HG02943 (cell line): ENCODE results near the gene KRT3.
"Not testable (repeated sequence)": the region's sequence is repeated elsewhere in the genome, so short reads cannot be mapped to it uniquely, and the experiment has no call there.

Experiments
- ATAC-seq: cut with Tn5 transposase; IDR thresholded peaks from one replicate; pipeline ENCODE4 v1.9.1; 2021; ENCODE audit warnings: mild to moderate bottlenecking, low read depth, moderate library complexity; ENCODE audit not compliant: unreplicated experiment

Gene KRT3

DNA sequence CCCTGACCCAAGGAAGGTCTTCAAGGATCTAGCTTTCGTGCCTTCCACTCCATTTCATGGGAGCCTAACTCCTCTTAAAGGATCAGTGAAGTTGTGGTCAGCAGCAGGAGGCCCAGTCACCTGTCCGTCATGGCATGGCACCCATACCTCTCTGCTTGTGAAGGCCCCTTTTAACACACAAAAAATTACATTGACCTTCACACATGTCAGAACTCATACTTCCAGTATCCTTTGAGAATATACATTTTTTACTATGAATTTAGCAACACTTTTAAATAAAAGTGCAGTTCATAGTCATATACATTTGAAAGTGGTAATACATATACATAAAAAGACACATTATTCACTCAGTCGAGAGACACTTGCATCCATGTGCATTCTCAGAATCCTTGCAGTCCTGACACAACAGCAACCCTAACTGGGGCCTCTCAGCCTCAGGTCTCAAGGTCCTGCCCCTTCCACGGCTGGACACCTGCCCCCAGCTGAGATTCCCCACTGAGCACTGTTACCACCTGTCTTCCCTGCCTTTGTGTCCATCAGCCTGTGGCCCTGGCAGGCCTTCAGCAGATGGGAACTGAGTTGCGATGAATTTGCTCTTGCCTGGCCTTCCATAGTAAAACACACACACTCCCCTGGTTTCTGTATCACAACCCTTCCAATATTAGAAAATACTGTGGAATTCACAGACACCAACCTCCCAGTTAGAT is 3.7 kb upstream of the KRT3 start:
- no peak for ATAC-seq

DNA sequence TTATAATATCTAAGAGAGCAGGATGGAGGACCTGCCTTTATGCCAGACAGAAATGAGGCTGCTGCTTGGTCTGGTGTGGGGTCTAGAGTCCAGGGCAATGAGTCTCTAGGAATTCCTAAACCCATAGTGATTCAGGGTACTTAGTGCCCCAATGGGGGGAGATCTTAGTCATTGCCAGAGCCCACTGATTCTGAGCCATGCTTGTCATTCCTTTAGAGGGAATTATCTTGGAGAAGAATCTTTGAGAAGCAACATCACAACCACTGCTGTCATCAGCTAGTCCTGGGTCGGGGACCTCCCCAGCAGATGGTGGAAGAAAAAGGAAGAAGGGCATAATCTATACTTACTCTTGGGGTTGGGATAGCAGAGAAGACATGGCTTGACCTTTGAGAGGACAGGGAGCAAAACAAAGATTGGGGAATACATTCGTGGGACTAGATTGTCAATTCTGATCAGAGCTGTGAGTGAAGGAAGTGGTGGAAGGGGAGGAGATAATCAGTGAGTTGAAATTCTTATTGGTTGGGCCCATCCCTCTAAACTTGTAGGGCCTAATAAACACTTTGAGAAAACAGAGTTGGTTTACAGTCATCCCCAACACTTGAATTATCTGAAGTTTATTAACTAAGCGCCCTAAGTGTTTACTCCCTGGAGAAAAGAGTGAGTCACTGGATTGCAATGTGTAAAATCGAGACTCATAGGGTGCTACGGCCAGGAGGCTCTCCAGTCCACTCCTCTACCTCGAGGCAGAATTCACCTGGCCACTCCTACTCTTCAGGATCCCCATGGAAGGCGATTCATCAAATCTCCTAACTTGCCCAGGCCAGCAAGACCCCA is 3.0 kb upstream of the KRT3 start:
- ATAC-seq, result no peak

DNA sequence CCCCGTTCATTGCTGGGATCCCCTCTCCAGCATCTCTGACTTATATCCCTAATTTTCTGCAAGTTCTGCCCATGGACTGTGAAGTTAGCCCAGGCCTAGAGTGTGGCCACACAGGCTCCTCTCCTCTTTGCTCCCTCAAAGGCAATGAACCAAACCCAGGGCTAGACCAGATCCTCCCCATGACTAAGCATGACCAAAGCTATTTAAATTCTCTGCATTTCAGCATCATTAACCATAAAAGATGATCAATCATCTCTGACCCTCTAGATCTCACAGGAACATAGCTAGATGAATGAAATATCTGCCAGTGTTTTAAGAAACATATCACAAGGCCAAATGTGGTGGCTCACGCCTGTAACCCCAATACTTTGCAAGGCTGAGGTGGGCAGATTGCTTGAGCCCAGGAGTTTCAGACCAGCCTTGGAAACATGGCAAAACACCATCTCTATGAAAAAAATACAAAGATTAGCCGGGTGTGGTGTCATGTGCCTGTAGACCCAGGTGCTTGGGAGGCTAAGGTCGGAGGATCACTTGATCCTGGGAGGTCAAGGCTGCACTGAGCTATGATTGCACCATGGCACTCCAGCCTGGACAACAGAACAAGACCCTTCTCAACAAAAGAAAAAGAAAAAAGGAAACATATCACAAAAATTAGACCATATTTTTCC is 2.2 kb upstream of the KRT3 start:
- no peak for ATAC-seq

DNA sequence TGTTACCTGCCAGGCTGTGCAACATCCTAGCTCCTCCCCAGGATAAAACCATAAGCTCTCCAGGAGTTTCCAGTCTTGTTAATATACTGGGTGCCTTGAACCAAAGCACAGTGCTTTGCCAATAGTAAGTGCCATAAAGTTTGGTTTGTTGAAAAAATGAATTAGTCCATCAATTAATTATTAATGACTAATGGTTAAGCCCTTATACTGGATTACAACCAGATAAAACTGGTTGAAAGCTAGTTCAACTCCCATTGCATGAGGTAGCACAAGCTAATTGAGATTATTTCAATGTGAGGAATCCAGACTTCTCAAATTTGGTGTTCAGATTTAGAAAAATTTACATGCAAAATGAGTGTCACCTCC is 1.6 kb upstream of the KRT3 start:
- ATAC-seq, result no peak

GRCh38 chr12:52796839-52797528 is 1.1 kb upstream of the KRT3 start:
- no peak for ATAC-seq

DNA sequence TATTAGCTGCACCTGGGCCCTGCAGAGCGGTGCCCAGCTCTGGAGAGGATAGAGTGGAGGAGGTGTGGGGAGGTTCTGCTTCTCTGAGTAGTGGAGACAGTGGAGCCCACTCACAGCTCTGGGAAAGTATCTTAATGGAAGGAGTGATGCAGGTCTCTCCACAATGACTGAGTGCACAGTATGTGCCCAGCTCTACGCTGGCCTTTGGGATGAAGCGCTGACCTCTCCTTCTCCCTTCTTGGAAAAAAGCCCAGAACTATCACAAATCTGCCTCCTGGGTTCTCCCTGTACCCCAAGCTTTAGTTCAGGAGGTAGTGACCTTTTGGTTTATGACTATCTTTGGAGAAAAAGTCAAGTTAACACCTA is 495 bp upstream of the KRT3 start:
- ATAC-seq, result no peak

DNA sequence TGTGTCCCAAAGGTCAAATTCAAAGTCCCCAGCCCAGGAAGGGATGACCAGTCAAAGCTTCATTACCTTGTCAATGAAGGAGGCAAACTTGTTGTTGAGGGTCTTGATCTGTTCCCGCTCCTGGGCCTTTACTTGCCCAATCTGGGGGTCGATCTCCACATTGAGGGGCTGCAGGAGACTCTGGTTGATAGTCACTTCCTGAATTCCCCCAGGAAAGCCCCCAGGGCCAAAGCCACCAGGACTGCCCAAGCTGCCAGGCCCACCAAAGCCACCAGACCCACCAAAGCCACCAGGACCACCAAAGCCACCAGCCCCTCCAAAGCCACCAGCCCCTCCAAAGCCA is 614 bp downstream of the KRT3 start:
- not testable (repeated sequence) for ATAC-seq

GRCh38 chr12:52794479-52795331 is 1.2 kb downstream of the KRT3 start:
- ATAC-seq, result no peak

- ATAC-seq, result no peak
These were observed 3.5 kb downstream of the KRT3 start for GRCh38 chr12:52792185-52793029.

DNA sequence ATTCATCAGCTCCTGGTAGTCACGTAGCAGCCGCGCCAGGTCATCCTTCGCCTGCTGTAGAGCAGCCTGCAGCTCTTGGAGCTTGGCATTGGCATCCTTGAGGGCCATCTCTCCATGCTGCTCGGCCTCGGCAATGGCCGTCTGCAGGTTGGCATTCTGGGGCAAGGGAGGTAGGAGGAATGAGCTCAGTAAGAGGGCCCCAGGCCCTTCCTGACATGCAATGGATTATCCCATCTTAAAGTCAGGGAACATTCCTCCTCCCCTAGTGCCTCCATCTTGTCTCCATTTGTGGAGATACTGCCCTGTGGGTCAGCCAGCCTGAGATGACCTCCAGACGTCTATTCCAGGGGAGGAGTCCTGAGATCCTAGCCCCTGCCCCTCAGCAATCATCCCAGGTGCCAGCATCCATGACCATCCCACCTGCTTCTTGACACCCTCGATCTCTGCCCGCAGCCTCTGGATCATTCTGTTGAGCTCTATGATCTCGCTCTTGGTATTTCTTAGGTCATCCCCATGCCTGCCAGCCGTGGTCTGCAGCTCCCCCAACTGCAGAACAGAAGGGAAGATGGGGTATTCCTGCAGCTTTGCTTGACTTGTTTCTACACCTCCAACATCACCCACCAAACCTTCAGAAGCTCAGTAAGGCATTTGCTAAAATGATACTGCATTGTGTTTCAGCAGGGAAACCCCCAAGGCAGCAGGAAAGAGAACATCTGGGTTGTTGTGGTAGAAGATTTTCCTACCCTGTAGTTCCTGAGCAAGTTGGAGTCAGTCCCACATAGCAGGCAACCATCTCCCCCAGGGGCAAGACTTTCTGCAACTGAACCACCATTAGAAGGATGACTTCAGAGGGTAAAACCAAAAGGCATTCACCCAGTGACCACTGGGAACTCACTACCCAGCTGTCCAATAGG is 4.4 kb downstream of the KRT3 start:
- no peak for ATAC-seq

DNA sequence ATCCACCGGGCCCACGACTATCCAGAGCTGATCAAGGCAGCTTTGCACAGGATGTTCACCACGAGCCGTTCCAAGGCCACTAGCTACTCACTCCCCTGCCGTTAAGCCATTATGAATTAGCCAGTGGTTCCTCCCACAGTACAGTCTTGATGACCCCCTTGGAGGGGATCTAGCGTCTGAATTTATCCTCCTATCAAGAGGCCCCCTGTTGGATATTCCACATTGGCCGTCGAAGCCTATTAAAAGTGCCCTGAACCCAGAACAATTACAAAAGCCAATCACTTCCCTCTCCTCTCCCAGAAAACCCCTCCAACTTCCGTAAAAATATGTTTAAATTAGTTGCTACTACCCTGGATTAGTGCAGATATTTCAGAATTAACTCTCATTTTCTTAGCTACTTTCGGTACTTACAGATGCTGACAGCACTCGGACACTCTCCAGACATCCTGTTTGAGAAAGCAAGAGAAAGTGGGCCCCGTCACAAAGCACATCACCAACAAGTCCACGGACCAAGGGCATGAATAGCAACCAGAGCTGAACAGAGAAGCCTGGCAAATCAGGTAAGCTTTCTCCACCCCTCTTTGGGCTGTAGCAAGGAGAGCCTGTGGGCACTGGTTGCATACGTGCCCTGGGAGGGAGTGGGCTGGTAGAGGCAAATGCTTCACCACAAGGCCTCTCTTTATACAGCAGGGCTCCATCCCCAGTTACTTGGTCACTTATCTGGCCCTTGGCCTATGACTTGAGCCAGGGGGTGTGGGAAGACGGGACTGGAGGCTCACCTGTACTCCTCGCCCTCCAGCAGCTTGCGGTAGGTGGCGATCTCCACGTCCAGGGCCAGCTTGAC is 5.3 kb downstream of the KRT3 start:
- ATAC-seq, result no peak

DNA sequence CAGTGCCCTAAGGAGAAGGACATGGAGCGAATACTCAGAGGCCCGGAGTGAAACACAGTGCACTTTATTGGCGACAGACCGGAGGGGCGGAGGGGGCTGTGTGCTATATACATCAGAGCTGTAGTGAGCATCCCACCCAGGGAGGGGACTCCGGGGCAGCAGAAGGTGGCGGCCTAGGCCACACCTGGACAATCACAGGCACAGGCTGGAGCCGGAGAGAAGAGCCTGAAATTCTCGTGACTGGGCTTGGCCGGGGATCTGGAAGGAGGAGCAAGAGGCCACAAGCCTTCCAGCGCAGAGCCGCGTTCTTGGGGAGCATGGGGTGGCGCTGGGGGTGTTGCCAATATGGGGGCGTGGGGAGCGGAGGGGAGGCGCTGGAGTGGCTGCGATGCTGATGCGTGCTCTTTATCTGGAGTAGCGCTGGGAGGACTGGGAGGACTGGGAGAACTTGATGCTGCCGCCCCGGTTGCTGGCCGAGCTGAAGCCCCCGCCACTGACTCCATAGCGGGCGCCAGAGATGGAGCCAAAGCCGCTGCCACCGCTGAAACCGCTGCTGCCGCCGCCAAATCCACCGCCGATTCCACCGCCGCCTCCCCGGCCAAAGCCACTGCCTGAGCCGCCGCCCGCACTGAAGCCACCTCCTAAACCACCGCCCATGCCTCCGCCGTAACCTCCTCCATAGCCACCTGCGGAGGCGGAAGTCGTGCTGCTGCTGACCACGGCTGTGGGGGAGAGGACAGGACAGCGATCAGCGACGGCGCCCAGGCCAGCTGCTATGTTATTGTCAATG is 6.1 kb downstream of the KRT3 start:
- no peak for ATAC-seq

DNA sequence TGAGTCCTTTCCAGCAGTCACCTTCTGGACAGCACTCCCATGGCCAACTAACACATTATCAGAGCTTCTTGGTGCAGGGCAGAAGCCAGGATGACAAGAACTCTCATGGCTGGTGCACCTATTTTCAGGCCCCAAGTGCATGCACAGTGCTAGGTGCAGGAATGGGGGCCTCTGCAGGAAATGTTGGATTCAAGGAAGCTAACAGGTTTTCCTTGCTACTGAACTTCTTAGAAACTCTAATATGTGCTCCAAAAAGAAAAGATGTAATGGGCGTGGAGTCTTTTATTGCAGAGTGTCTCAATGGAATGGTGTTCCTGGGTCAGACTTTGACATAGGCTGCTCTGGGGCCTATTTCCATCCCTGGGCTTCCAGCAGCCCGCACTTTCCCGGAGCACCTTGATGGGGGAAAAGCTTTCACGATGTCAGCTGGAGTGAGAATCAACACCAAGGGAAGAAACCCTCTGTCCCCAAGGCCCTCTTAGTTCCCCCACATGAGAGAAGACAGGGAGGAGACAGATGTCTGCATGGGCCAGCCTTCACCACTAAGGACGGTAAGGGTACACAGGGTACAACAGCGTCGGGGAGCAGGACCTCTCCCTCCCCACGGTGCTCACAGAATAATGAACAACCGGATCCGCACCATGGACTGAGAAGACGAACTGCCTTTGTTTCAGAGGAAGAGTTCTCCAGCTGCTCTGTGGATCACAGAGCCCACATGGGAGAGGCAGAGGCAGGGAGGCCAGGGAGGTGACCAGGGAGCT is 6.9 kb downstream of the KRT3 start:
- ATAC-seq, result no peak

- ATAC-seq, result no peak
These were observed 7.6 kb downstream of the KRT3 start for GRCh38 chr12:52788192-52788875.
